ENCODE data around the gene SYCN.

- TF ChIP-seq, protein P1, sequence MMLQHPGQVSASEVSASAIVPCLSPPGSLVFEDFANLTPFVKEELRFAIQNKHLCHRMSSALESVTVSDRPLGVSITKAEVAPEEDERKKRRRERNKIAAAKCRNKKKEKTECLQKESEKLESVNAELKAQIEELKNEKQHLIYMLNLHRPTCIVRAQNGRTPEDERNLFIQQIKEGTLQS (IDR thresholded peaks at IDR 0.05), result no peak
- TF ChIP-seq POLR2A (IDR thresholded peaks at IDR 0.05; ENCODE audit: borderline replicate concordance, extremely low read depth, insufficient read depth, insufficient read length) (no peak), CTCF (IDR thresholded peaks at IDR 0.05 in 2 of 3, conservative IDR thresholded peaks at IDR 0.05 in 1 of 3; ENCODE audit: borderline replicate concordance in 1 of 3, insufficient read depth in 1 of 3, low read depth in 2 of 3, low read length in 2 of 3) (no peak), EZH2 (IDR thresholded peaks at IDR 0.05) (no peak)
Observed at GRCh38 chr19:39223703-39224279, 19.7 kb upstream of the SYCN start.

Data from HCT116 (cell line).